Thyroid gland (tissue), 4 donors: ENCODE data around the gene EWSR1. TPM values are rescaled to one million over a fixed set of nuclear protein-coding genes. Genes with fewer than 3 reads are reported as not detected.
"Not testable (repeated sequence)": the region's sequence is repeated elsewhere in the genome, so short reads cannot be mapped to it uniquely, and the experiment has no call there.

Experiments used
- DNase-seq, 2 donors: peaks; one replicate each; pipeline ENCODE4 v3.0.0-alpha.2; 2019
- H3K27ac ChIP-seq, 3 donors: fragments of 200-600 bp; sonication (generic); 1 replicate in 2 of 3; 2 replicates in 1 of 3; pipeline ENCODE4 v1.5.1; 2016 to 2019; ENCODE audit warnings: mild to moderate bottlenecking in 1 of 3, moderate library complexity in 1 of 3
- H3K27me3 ChIP-seq: fragments of 200-600 bp; sonication (generic); one replicate; pipeline ENCODE4 v1.5.1; 2019
- H3K36me3 ChIP-seq, 2 donors: fragments of 200-600 bp; sonication (generic); one replicate each; pipeline ENCODE4 v1.5.1; 2016 to 2019
- H3K4me1 ChIP-seq, 2 donors: fragments of 200-600 bp; sonication (generic); one replicate each; pipeline ENCODE4 v1.5.1; 2017 to 2019
- H3K4me3 ChIP-seq, 3 donors: fragments of 200-600 bp; sonication (generic); replicated peaks in 1 of 3; 1 replicate in 2 of 3; 2 replicates in 1 of 3; pipeline ENCODE4 v1.5.1; 2016; ENCODE audit warnings: mild to moderate bottlenecking in 1 of 3
- H3K9me3 ChIP-seq: fragments of 200-600 bp; sonication (generic); one replicate; pipeline ENCODE4 v1.5.1; 2017
- CTCF ChIP-seq, 6 experiments: fragments of 200-600 bp in 3 of 6; fragments of 450-650 bp in 3 of 6; sonication (generic) in 3 of 6; IDR thresholded peaks; one replicate each; pipeline ENCODE4 v1.5.1; 2016 to 2019; ENCODE audit warnings: antibody characterized with exemption in 6 of 6, mild to moderate bottlenecking in 2 of 6, inconsistent platforms in 1 of 6, moderate library complexity in 1 of 6
- POLR2A ChIP-seq, 2 donors: fragments of 450-650 bp; IDR thresholded peaks; one replicate each; pipeline ENCODE4 v1.6.1; 2017; ENCODE audit warnings: antibody characterized with exemption in 2 of 2, mild to moderate bottlenecking in 2 of 2, moderate library complexity in 1 of 2
- WGBS, 2 donors: methylation state at CpG; one replicate each; pipeline ENCODE4 v1.1.5; 2017; 5-methylcytosine and 5-hydroxymethylcytosine counted together
- intact Hi-C: fragments of 100-400 bp; cut with DNase I; formaldehyde crosslinking; loops from one replicate; pipeline ENCODE4 v1.15.1; 2023
- total RNA-seq, 4 donors: library from RNA; depleted of rRNA; stranded (reverse); fragments of >200 nt; gene quantifications; one replicate each; pipeline ENCODE4 v1.2.3, GENCODE V29; 2016

EWSR1 gene
- total RNA-seq, 4 donors from 2014 or later = 205 to 290 (median 258) TPM

DNA sequence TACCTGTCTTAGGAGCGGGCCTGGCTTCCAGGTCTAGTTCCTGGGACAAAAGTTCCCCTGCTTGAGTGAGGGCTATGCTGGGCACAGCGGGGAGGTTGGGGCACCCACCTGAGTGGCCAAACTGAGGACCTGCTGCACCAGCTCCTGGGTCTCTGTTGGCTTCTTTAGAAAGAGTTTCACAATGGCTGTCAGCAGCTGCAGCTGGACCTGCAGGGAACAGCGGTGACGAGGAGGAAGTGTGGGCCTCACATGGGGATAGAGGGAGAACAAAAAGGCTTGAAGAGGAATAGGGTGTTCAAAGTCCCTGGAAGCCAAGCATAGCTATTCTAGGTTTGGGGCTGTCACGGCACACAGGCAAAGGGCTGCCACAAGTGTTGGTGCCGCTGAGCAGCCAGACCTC, 74.1 kb downstream of the EWSR1 start:
- TF ChIP-seq CTCF (IDR thresholded peaks at IDR 0.05) (no peak), POLR2A (IDR thresholded peaks at IDR 0.05) (no peak)
- no peak for DNase-seq
- H3K27ac ChIP-seq = peak overlapping the region; percentile 1 to 57 (median 35)
- H3K27me3 ChIP-seq = no peaks in the 10 kb centered on the region
- intact Hi-C loops = no loop called here
- 82 to 83% methylated on average over 6 of the region's 6 CpGs for WGBS, 2 donors
- no peak overlapping the region for H3K4me3 ChIP-seq
- H3K36me3 ChIP-seq = peaks cover 38 to 44% of the 10 kb centered on the region in 2 donors
- H3K4me1 ChIP-seq = peaks cover 20 to 30% of the 10 kb centered on the region in 2 donors
- no peaks in the 10 kb centered on the region for H3K9me3 ChIP-seq

GRCh38 chr22:29342577-29343312, 74.7 kb downstream of the EWSR1 start:
- intact Hi-C loops = no loop called here
- no peaks in the 10 kb centered on the region for H3K9me3 ChIP-seq
- TF ChIP-seq POLR2A (IDR thresholded peaks at IDR 0.05) = no peak
- no peak for TF ChIP-seq CTCF (IDR thresholded peaks at IDR 0.05)
- no peak overlapping the region for H3K4me3 ChIP-seq
- H3K27ac ChIP-seq = peak overlapping the region; percentile 1 to 57 (median 35)
- DNase-seq = peak; percentile 74 to 79
- H3K36me3 ChIP-seq = peaks cover 33 to 41% of the 10 kb centered on the region in 2 donors
- no peaks in the 10 kb centered on the region for H3K27me3 ChIP-seq
- H3K4me1 ChIP-seq = peaks cover 20 to 30% of the 10 kb centered on the region in 2 donors
- 32 to 36% methylated on average over 8 to 9 of the region's 10 CpGs for WGBS, 2 donors

DNA sequence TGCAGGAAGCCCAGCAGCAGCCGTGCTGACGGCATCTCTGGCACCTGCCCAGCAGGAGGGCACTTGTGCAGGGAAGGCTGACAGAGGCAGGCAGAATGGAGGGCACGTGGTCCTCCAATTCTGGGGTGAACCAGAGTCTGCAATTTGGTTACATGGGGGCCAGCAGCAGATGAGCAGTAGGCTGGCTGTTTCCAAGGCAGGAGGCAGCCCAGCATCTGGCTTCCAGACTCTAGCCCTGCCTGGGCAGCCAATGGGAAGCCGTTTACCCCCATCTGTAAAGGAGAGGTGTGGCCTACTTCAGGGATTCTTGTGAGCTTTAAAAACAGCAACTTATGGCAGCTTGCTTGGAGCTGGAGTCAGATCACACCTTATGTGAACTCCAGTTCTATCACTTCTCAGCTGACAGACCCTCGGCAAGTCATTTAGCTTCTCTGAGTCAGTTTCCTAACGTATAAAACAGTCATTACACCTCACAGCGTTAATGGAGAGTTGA, 75.3 kb downstream of the EWSR1 start:
- intact Hi-C loops = no loop called here
- H3K4me1 ChIP-seq = peaks cover 20 to 30% of the 10 kb centered on the region in 2 donors
- TF ChIP-seq POLR2A (IDR thresholded peaks at IDR 0.05) = no peak
- TF ChIP-seq CTCF (IDR thresholded peaks at IDR 0.05) = no peak
- WGBS, 2 donors = 44 to 62% methylated on average over 4 to 7 of the region's 7 CpGs
- no peaks in the 10 kb centered on the region for H3K27me3 ChIP-seq
- H3K27ac ChIP-seq = peak overlapping the region; percentile 1 to 57 (median 35)
- no peak overlapping the region for H3K4me3 ChIP-seq
- no peaks in the 10 kb centered on the region for H3K9me3 ChIP-seq
- peaks cover 27 to 41% of the 10 kb centered on the region in 2 donors for H3K36me3 ChIP-seq
- DNase-seq = peak; percentile 92 to 94

DNA sequence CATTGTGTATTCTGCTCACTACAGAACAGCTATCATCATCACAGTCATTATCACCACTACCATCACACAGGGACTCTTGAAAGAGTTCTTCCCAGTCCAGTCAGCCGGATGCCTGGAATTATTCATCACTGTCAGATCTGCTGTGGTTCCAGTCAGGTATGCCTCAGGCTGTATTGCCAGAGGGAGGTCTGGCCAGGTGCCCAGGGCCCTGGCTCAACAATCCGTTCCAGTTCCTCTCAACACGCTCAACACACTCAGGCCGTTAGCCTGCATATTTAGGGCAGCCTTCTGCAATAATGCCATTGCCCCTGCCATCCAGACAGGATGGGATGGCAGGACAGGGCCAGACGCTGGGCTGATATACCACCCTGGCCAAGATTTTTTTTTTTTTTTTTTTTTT, 76.1 kb downstream of the EWSR1 start:
- Histone ChIP-seq H3K27ac (peak overlapping the region in 1 of 3 donors; percentile 57), H3K27me3 (no peaks in the 10 kb centered on the region), H3K36me3 (peaks cover 20 to 41% of the 10 kb centered on the region in 2 donors), H3K4me1 (peaks cover 20 to 30% of the 10 kb centered on the region in 2 donors), H3K9me3 (no peaks in the 10 kb centered on the region), H3K4me3 (no peak overlapping the region)
- peak; percentile 96 to 97 for DNase-seq
- TF ChIP-seq POLR2A (IDR thresholded peaks at IDR 0.05) = no peak
- no peak for TF ChIP-seq CTCF (IDR thresholded peaks at IDR 0.05)
- intact Hi-C loops = no loop called here
- 25 to 30% methylated on average over 5 of the region's 5 CpGs for WGBS, 2 donors

GRCh38 chr22:29344889-29345288, 76.8 kb downstream of the EWSR1 start:
- H3K4me3 ChIP-seq, intact Hi-C loops, H3K9me3 ChIP-seq, H3K27me3 ChIP-seq, DNase-seq: not testable (repeated sequence)
- Histone ChIP-seq H3K36me3 (peaks cover 23 to 41% of the 10 kb centered on the region in 2 donors), H3K27ac (peak overlapping the region; percentile 6 to 35 (median 30)), H3K4me1 (peaks cover 20 to 30% of the 10 kb centered on the region in 2 donors)
- 85 to 88% methylated on average over 5 of the region's 5 CpGs for WGBS, 2 donors
